HepG2 (cell line): ENCODE data around the gene TRIM54. TPM values are rescaled to one million over a fixed set of nuclear protein-coding genes. Genes with fewer than 3 reads are reported as not detected.
A peak's percentile ranks its signal among the peaks of the same experiment; 100 is the strongest.

ENCODE experiments used
- BHLHE40 ChIP-seq: IDR thresholded peaks from 2 replicates; pipeline ENCODE4 v1.6.1; 2011; ENCODE audit warnings: low read length, improper control_type of control experiment
- HMGXB4 ChIP-seq, 2 experiments: sonication (generic) in 1 of 2; formaldehyde crosslinking in 1 of 2; IDR thresholded peaks; 2 replicates each; pipeline versions ENCODE4 v1.4.0 to v1.6.1; 2018 to 2020; ENCODE audit warnings: missing genetic modification reagents in 2 of 2, borderline replicate concordance in 1 of 2, low read depth in 1 of 2, mild to moderate bottlenecking in 1 of 2, missing biosample characterization in 1 of 2
- MXI1 ChIP-seq: IDR thresholded peaks from 3 replicates; pipeline ENCODE4 v1.6.1; 2012; ENCODE audit warnings: low read depth, low read length, inconsistent platforms, borderline replicate concordance
- PATZ1 ChIP-seq: sonication (generic); formaldehyde crosslinking; IDR thresholded peaks from 2 replicates; pipeline ENCODE4 v1.4.0; 2020; ENCODE audit warnings: missing genetic modification reagents
- THRA ChIP-seq: sonication (generic); formaldehyde crosslinking; IDR thresholded peaks from 2 replicates; pipeline ENCODE4 v1.4.0; 2020; ENCODE audit warnings: missing genetic modification reagents, borderline replicate concordance
- ZBTB38 ChIP-seq: sonication (generic); formaldehyde crosslinking; IDR thresholded peaks from 2 replicates; pipeline ENCODE4 v1.5.1; 2020; ENCODE audit warnings: mild to moderate bottlenecking, missing genetic modification reagents
- ZFY ChIP-seq: sonication (generic); formaldehyde crosslinking; IDR thresholded peaks from 2 replicates; pipeline ENCODE4 v1.4.0; 2020; ENCODE audit warnings: missing genetic modification reagents
- ZNF383 ChIP-seq: sonication (generic); formaldehyde crosslinking; IDR thresholded peaks from 2 replicates; pipeline ENCODE4 v1.4.0; 2020; ENCODE audit warnings: missing genetic modification reagents, mild to moderate bottlenecking, borderline replicate concordance
- ZNF687 ChIP-seq: sonication (generic); formaldehyde crosslinking; IDR thresholded peaks from 2 replicates; pipeline ENCODE4 v1.5.1; 2020; ENCODE audit warnings: mild to moderate bottlenecking, missing genetic modification reagents, moderate library complexity
- ZNF7 ChIP-seq: IDR thresholded peaks from 2 replicates; pipeline ENCODE4 v1.6.1; 2016; ENCODE audit warnings: missing biosample characterization, missing genetic modification reagents
- ZUFSP ChIP-seq: sonication (generic); formaldehyde crosslinking; IDR thresholded peaks from 2 replicates; pipeline ENCODE4 v1.9.0; 2021; ENCODE audit warnings: missing genetic modification reagents, mild to moderate bottlenecking, borderline replicate concordance
- polyA plus RNA-seq, 8 experiments: library from polyadenylated mRNA; depleted of rRNA in 3 of 8; stranded (reverse) in 7 of 8; unstranded in 1 of 8; fragments of >200 nt; fragmentation: Illumina TruSeq in 4 of 8; extraction: Trizol in 4 of 8; gene quantifications; 2 replicates each; pipeline versions ENCODE4 v1.2.1 to v1.2.3, GENCODE V29; 2011 to 2016; ENCODE audit warnings: low read depth in 4 of 8, missing spikeins in 1 of 8, mixed read lengths in 1 of 8; ENCODE audit not compliant: insufficient read depth in 1 of 8
- total RNA-seq, 5 experiments: library from RNA; depleted of rRNA; stranded (reverse); fragments of >200 nt; fragmentation: Illumina TruSeq; extraction: Trizol; gene quantifications; 2 replicates each; pipeline ENCODE4 v1.2.3, GENCODE V29; 2016; ENCODE audit warnings: low read depth in 1 of 5

Gene TRIM54
- total and polyA plus RNA-seq, 2 of the 13 experiments (the other 11 are each of a cell fraction or from before 2014, with no cell fraction given) = 0.07 to 0.13 TPM

- TF ChIP-seq PATZ1 (CRISPR knock-in tag) (peak; percentile 41; the same call in 1 of the 2 replicates), ZFY (CRISPR knock-in tag) (peak; percentile 68), ZUFSP (CRISPR knock-in tag) (no peak), MXI1 (peak; percentile 57; the same call in 1 of the 3 replicates), ZNF687 (CRISPR knock-in tag) (peak; percentile 53; the same call in 1 of the 2 replicates), ZBTB38 (CRISPR knock-in tag) (0 out of 2 replicates have a peak, but pooled peaks have one; percentile 1), ZNF7 (no peak), ZNF383 (CRISPR knock-in tag) (0 out of 2 replicates have a peak, but pooled peaks have one; percentile 35), HMGXB4 (CRISPR knock-in tag; IDR thresholded peaks at IDR 0.05; ENCODE audit: borderline replicate concordance in 1 of 2, low read depth in 1 of 2) (peak; percentile 29 to 35; a peak in 1 of 4 replicates), THRA (CRISPR knock-in tag) (peak; percentile 31; the same call in 1 of the 2 replicates), BHLHE40 (no peak)
Measured at GRCh38 chr2:27353762-27354596, 71.8 kb downstream of the TRIM54 start (continued).
